HepG2 (cell line): ENCODE data around the gene PDGFB. TPM values are rescaled to one million over a fixed set of nuclear protein-coding genes. Genes with fewer than 3 reads are reported as not detected.

Experiments
- CC2D1A ChIP-seq: sonication (generic); formaldehyde crosslinking; IDR thresholded peaks from 2 replicates; pipeline ENCODE4 v1.8.1; 2023; ENCODE audit warnings: mild to moderate bottlenecking, missing genetic modification reagents
- CENPX ChIP-seq: sonication (generic); formaldehyde crosslinking; IDR thresholded peaks from 2 replicates; pipeline ENCODE4 v1.9.0; 2021; ENCODE audit warnings: mild to moderate bottlenecking, missing genetic modification reagents, moderate library complexity
- DZIP1 ChIP-seq: sonication (generic); formaldehyde crosslinking; IDR thresholded peaks from 2 replicates; pipeline ENCODE4 v1.5.0; 2020; ENCODE audit warnings: mild to moderate bottlenecking, missing genetic modification reagents
- FOXC1 ChIP-seq: sonication (generic); formaldehyde crosslinking; IDR thresholded peaks from 2 replicates; pipeline ENCODE4 v1.8.0; 2022; ENCODE audit warnings: mild to moderate bottlenecking, missing genetic modification reagents, borderline replicate concordance
- FOXJ3 ChIP-seq: sonication (generic); formaldehyde crosslinking; IDR thresholded peaks from 2 replicates; pipeline ENCODE4 v1.4.0; 2020; ENCODE audit warnings: missing genetic modification reagents, mild to moderate bottlenecking, borderline replicate concordance
- FOXO1 ChIP-seq: sonication (generic); formaldehyde crosslinking; IDR thresholded peaks from 2 replicates; pipeline ENCODE4 v1.4.0; 2020; ENCODE audit warnings: missing genetic modification reagents
- GABPA ChIP-seq, 2 experiments: IDR thresholded peaks; 2 replicates each; pipeline ENCODE4 v1.6.1; 2011 to 2016; ENCODE audit warnings: low read depth in 2 of 2, low read length in 1 of 2, missing biosample characterization in 1 of 2, missing genetic modification characterization in 1 of 2
- JUND ChIP-seq: sonication (generic); formaldehyde crosslinking; IDR thresholded peaks from 2 replicates; pipeline ENCODE4 v1.8.0; 2022; ENCODE audit warnings: mild to moderate bottlenecking, missing genetic modification reagents
- KDM4B ChIP-seq: sonication (generic); formaldehyde crosslinking; IDR thresholded peaks from 2 replicates; pipeline ENCODE4 v1.4.0; 2020; ENCODE audit warnings: missing genetic modification reagents
- PCBP2 ChIP-seq: fragments of 200-400 bp; formaldehyde crosslinking; optimal IDR thresholded peaks from 2 replicates; pipeline ENCODE3; 2018; ENCODE audit warnings: low read length, low read depth; ENCODE audit not compliant: poor library complexity, severe bottlenecking
- POLR2AphosphoS5 ChIP-seq: IDR thresholded peaks from 2 replicates; pipeline ENCODE4 v1.6.1; 2012; ENCODE audit warnings: low read depth, low read length
- SKIL ChIP-seq: sonication (generic); formaldehyde crosslinking; IDR thresholded peaks from 2 replicates; pipeline ENCODE4 v1.8.0; 2022; ENCODE audit warnings: missing genetic modification reagents, mild to moderate bottlenecking, moderate library complexity, borderline replicate concordance
- XBP1 ChIP-seq: sonication (generic); formaldehyde crosslinking; IDR thresholded peaks from 2 replicates; pipeline ENCODE4 v1.5.0; 2020; ENCODE audit warnings: missing genetic modification reagents
- ZFY ChIP-seq: sonication (generic); formaldehyde crosslinking; IDR thresholded peaks from 2 replicates; pipeline ENCODE4 v1.4.0; 2020; ENCODE audit warnings: missing genetic modification reagents
- ZNF431 ChIP-seq: sonication (generic); formaldehyde crosslinking; IDR thresholded peaks from 2 replicates; pipeline ENCODE4 v1.9.0; 2022; ENCODE audit warnings: missing genetic modification reagents, low read depth, mild to moderate bottlenecking, borderline replicate concordance
- ZNF451 ChIP-seq: sonication (generic); formaldehyde crosslinking; IDR thresholded peaks from 2 replicates; pipeline ENCODE4 v1.5.0; 2020; ENCODE audit warnings: mild to moderate bottlenecking, missing genetic modification reagents
- ZNF546 ChIP-seq: sonication (generic); formaldehyde crosslinking; conservative IDR thresholded peaks from 2 replicates; pipeline ENCODE4 v1.8.1; 2023; ENCODE audit warnings: mild to moderate bottlenecking, missing genetic modification reagents
- ZNF552 ChIP-seq: sonication (generic); formaldehyde crosslinking; IDR thresholded peaks from 2 replicates; pipeline ENCODE4 v1.9.0; 2022; ENCODE audit warnings: missing genetic modification reagents, mild to moderate bottlenecking, borderline replicate concordance
- ZNF747 ChIP-seq: sonication (generic); formaldehyde crosslinking; IDR thresholded peaks from 2 replicates; pipeline ENCODE4 v1.8.1; 2023; ENCODE audit warnings: missing genetic modification reagents, mild to moderate bottlenecking, borderline replicate concordance
- ZNF891 ChIP-seq: sonication (generic); formaldehyde crosslinking; IDR thresholded peaks from 2 replicates; pipeline ENCODE4 v1.5.0; 2020; ENCODE audit warnings: mild to moderate bottlenecking, missing genetic modification reagents
- polyA plus RNA-seq, 8 experiments: library from polyadenylated mRNA; depleted of rRNA in 3 of 8; stranded (reverse) in 7 of 8; unstranded in 1 of 8; fragments of >200 nt; fragmentation: Illumina TruSeq in 4 of 8; extraction: Trizol in 4 of 8; gene quantifications; 2 replicates each; pipeline versions ENCODE4 v1.2.1 to v1.2.3, GENCODE V29; 2011 to 2016; ENCODE audit warnings: low read depth in 4 of 8, missing spikeins in 1 of 8, mixed read lengths in 1 of 8; ENCODE audit not compliant: insufficient read depth in 1 of 8
- total RNA-seq, 5 experiments: library from RNA; depleted of rRNA; stranded (reverse); fragments of >200 nt; fragmentation: Illumina TruSeq; extraction: Trizol; gene quantifications; 2 replicates each; pipeline ENCODE4 v1.2.3, GENCODE V29; 2016; ENCODE audit warnings: low read depth in 1 of 5
- TF ChIP-seq, protein P1 (sequence below): sonication (generic); formaldehyde crosslinking; IDR thresholded peaks from 2 replicates; pipeline ENCODE4 v1.8.0; 2022; ENCODE audit warnings: mild to moderate bottlenecking, missing genetic modification reagents, borderline replicate concordance
- TF ChIP-seq, protein P2 (sequence below): IDR thresholded peaks from 2 replicates; pipeline ENCODE4 v1.6.1; 2016; ENCODE audit warnings: low read depth, borderline replicate concordance

PDGFB gene
- total and polyA plus RNA-seq, 2 of the 13 experiments (the other 11 are each of a cell fraction or from before 2014, with no cell fraction given), result 1.4 to 10.1 TPM

- TF ChIP-seq ZNF552 (CRISPR knock-in tag) (0 out of 2 replicates have a peak, but pooled peaks have one; percentile 83), CC2D1A (peak; percentile 57; the same call in 1 of the 2 replicates), FOXJ3 (CRISPR knock-in tag) (no peak), ZNF546 (CRISPR knock-in tag) (no peak; the same call in 1 of the 2 replicates), FOXO1 (peak; percentile 68), ZNF451 (no peak; the same call in 1 of the 2 replicates), CENPX (CRISPR knock-in tag) (no peak), POLR2AphosphoS5 (peak; percentile 48), XBP1 (CRISPR knock-in tag) (no peak), ZNF747 (CRISPR knock-in tag) (no peak; the same call in 1 of the 2 replicates), PCBP2 (no peak), ZFY (peak; percentile 74), SKIL (CRISPR knock-in tag) (peak; percentile 84), JUND (CRISPR knock-in tag) (peak; percentile 54; the same call in 1 of the 2 replicates), ZNF891 (peak; percentile 76), GABPA (IDR thresholded peaks at IDR 0.05; ENCODE audit: low read depth, low read length) (no peak), GABPA (CRISPR knock-in tag; IDR thresholded peaks at IDR 0.05; ENCODE audit: low read depth) (peak; percentile 82), FOXC1 (CRISPR knock-in tag) (no peak; the same call in 1 of the 2 replicates), DZIP1 (CRISPR knock-in tag) (peak; percentile 80; the same call in 1 of the 2 replicates), KDM4B (CRISPR knock-in tag) (peak; percentile 72; the same call in 1 of the 2 replicates), ZNF431 (no peak)
- TF ChIP-seq, protein P1, sequence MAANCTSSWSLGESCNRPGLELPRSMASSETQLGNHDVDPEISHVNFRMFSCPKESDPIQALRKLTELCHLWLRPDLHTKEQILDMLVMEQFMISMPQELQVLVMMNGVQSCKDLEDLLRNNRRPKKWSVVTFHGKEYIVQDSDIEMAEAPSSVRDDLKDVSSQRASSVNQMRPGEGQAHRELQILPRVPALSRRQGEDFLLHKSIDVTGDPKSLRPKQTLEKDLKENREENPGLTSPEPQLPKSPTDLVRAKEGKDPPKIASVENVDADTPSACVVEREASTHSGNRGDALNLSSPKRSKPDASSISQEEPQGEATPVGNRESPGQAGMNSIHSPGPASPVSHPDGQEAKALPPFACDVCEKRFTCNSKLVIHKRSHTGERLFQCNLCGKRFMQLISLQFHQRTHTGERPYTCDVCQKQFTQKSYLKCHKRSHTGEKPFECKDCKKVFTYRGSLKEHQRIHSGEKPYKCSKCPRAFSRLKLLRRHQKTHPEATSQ (CRISPR knock-in tag), result no peak
- TF ChIP-seq, protein P2, sequence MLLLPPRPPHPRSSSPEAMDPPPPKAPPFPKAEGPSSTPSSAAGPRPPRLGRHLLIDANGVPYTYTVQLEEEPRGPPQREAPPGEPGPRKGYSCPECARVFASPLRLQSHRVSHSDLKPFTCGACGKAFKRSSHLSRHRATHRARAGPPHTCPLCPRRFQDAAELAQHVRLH (CRISPR knock-in tag), result 0 out of 2 replicates have a peak, but pooled peaks have one; percentile 74
These were observed 3.7 kb downstream of the PDGFB start (continued) for GRCh38 chr22:39240831-39241793.
